Measurements from ENCODE around the gene SLC34A1.
A peak's percentile ranks its signal among the peaks of the same experiment; 100 is the strongest.
"Not testable (repeated sequence)": the region's sequence is repeated elsewhere in the genome, so short reads cannot be mapped to it uniquely, and the experiment has no call there.

SLC34A1 gene

GRCh38 chr5:177414481-177414880 is 30.2 kb downstream of the SLC34A1 start:
- no peak for DNase-seq

DNA sequence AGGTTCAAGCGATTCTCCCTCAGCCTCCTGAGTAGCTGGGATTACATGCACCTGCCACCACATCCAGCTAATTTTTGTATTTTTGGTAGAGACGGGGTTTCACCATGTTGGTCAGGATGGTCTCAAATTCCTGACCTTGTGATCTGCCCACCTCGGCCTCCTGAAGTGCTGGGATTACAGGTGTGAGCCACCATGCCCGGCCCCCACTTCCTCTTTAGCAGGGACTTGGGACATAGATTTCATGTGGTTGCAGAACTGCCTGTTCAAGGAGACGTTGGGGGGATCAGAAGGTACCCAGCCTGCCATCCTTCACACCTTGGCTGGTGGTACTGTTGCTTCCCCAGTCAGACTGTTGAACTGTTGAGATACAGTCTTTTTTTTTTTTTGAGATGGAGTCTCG is 32.8 kb downstream of the SLC34A1 start:
- DNase-seq = not testable (repeated sequence)

- no peak for DNase-seq
Measured at GRCh38 chr5:177419046-177419445, 34.8 kb downstream of the SLC34A1 start.

DNA sequence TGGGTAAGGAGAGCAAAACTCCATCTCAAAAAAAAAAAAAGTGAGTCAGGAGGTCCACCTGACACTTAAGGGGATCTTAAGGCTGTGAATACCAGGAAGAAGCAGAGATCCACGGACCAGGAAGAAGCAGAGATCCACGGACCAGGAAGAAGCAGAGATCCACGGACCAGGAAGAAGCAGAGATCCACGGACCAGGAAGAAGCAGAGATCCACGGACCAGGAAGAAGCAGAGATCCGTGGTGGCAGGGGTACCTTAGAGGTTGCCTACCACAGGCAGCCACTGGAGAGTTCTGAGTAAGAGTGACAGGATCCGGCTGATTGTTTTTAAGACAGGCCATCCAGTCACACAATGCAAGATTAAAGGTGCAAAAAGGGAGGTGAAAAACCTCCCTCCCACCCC is 36.2 kb downstream of the SLC34A1 start:
- DNase-seq = not testable (repeated sequence)

GRCh38 chr5:177421062-177421798 is 37.0 kb downstream of the SLC34A1 start:
- no peak for DNase-seq

- DNase-seq = no peak
Measured at GRCh38 chr5:177423671-177424070, 39.4 kb downstream of the SLC34A1 start.

DNA sequence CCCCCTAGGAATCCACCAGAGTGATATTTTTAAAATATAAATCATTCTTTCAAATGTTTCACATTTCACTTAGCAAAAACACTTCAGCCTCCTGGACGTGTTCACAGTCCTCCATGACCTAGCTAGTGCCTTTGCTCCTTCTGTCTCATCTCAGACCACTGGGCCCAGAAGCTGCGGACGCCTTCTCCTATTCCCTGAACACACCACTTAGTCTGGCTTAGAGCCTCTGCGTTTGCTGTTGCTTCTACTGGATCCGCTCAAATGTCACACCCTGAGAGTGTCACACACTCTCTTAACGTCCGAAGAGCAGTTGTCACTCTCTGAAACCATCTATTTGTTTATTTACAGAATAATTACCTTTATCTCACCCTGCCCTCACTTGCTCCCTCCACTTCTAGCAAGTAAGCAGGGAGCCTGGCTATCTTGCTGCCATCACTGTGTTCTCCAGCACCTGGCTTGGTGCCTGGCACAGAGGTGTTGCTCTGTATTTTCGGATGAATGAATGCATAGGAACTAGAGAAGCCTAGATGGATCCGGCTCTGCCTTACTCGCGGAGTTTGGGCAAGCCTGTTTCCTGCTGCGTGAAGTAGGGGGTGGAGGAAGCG is 41.1 kb downstream of the SLC34A1 start:
- DNase-seq = no peak

DNA sequence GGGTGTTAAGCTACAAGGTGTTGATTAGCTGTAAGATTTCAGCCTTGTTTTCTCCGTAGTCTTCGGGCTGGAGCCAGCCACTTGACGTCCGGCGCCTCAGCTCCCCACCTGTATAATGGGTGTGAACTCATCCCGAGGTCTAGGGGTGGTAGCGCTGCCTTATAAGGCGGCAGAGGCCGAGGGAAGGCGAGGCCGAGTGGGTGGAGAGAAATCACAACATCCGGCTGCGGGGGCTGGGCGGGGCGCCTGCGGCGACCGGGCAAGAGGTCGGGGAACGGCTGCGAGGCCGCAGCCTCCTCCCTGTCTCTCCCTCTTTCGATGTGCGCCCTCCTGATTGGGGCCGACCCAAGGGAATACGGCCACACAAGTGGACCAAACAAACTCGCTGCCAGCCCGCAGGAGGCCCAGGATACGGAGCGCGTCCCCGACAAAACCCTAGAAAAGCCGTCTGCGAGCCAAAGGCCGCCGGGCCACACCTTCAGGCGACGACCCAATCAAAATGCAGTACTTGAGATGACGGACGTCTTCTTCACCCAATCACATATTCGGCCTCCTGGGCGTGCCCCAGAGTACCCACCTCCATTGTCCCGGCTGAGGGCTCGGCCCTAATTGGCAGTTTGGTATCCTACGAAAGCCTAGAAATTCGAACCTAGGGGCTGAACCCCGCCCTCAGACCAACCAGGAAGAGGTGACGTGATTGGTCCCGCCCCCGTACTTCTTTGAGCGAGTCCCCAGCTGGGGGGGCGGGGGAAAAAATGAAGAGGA is 41.7 kb downstream of the SLC34A1 start:
- peak; percentile 100 for DNase-seq

GRCh38 chr5:177426566-177427210 is 42.5 kb downstream of the SLC34A1 start, which contains the start of gene GRK6:
Gene GRK6 (plus strand): TSS chr5:177426676. CDS start chr5:177426846, 170 bp downstream.
- DNase-seq = peak; percentile 54

GRCh38 chr5:177427211-177427822 is 43.1 kb downstream of the SLC34A1 start:
- no peak for DNase-seq

DNA sequence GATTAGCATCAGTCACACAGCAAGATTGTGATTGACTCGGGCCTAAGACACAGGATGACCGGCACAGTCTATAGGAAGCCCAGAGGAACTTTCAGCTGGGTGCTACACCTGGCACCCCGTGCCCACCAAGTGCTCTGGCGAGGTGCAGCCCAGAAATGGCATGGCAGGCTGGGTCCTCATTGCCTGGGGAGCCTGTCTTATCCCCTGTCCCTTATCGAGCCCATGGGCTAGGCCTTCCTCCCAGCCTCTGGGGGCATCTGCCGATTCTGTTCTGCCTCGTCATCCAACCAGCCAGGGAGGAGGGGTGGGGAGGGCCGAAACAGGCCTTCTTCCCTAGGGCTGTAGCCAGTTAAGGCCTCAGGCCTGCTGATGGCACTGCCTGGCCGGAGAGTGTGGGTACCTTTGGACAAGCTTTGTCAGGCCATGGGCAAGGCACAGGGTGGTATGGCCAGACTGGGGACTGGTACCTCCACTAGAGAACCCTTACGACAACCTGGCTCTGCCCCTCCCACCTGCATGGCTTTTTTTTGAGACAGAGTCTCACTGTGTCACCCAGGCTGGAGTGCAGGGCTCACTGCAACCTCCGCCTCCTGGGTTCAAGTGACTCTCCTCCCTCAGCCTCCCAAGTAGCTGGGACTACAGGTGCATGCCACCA is 43.8 kb downstream of the SLC34A1 start:
- no peak for DNase-seq

- no peak for DNase-seq
Measured at GRCh38 chr5:177428574-177429217, 44.5 kb downstream of the SLC34A1 start.

GRCh38 chr5:177429248-177430040 is 45.2 kb downstream of the SLC34A1 start:
- no peak for DNase-seq

DNA sequence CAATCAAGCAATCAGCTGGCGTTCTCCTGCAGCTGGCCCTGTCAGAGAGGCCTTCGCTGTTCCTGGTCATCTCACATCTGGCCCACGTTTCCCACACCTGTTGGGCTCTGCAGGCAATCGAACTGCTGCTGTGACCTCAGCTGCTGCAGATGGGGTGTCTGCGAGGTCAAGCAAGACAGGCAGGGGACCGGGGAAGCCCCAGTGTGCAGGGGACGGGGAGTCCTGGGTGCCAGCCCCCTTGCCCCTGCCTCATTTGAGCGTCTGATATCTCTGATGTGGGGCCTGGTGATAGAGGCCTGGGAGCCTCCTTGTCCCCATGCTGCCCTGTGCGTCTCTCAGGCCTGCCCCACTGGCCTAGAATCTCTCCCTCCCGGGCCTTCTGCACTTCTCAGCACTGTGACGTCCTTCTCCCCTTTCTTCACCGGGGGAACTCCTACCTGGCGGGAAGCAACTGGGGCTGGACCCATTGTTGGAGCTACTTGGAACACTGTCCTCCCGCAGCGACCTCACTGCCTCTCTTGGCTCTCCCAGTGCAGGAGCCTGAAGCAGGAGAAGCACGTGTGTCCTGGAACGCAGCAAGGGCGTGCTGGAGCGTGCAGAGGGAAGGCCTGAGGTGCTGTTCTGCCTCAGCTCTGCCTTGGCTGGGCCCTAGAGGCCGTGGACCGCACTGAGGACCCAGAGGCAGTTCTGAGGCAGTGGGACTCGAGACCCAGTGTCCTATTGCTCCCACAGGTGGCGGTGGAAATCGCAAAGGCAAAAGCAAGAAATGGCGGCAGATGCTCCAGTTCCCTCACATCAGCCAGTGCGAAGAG is 46.1 kb downstream of the SLC34A1 start:
- no peak for DNase-seq

GRCh38 chr5:177430972-177431316 is 46.7 kb downstream of the SLC34A1 start:
- no peak for DNase-seq

DNA sequence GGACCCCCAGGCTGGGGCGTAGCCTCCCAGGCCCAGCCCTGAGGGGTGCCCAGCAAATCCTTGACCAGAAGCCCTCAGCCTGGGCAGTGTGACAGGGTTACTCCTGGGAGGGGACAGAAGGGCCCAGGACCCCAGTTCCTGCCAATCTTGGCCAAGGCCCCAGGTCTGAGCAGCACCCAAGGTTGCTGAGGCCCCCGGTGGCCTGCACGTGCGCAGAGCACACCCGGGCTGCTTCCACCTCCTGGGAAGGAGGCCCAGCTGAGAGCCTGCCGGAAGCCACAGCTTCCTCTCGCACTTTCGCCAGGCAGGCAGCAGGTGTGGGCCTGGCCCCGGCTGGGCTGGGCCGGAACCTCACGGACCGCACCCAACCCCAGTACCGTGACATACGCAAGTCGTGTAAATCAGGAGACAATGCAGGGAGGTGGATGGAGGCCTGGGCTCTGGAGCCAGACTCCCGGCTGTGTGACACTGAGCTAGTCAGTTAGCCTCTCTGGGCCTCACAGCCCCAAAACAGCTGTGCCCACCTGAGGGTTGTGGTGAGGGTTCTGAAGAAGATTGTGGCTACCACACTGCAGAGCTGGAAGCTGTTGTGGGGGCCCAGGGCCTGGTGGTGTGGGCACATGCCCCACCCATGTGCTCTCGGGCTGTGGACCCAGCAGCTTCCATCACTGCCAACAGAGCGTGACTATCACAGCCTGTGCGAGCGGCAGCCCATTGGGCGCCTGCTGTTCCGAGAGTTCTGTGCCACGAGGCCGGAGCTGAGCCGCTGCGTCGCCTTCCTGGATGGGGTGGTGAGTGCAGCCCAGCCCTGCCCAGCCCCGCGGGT is 47.3 kb downstream of the SLC34A1 start:
- no peak for DNase-seq

DNA sequence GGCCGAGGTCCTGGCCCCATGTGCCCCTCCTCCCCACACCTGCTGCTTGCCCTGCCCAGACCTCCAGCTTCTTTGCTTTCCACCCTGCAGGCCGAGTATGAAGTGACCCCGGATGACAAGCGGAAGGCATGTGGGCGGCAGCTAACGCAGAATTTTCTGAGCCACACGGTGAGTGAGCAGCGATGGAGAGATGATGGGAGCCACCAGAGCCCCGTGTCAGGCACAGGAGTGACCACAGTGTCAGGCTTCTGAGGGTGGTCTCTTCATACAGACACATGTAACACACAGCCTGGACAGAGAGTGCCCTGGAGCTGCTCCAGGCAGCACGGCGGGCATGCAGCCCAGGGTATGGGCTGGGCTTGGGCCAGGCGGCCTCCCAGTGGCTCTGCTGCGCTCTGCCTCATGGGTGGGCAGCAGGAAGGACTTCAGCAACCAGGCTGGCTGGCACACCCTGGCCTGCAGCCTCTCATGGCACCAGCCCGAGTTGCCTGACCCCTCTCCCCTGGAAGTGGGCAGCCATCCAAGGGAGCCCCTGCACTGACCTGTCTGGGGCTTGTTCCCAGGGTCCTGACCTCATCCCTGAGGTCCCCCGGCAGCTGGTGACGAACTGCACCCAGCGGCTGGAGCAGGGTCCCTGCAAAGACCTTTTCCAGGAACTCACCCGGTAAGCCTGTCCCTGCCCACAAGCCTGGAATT is 48.1 kb downstream of the SLC34A1 start:
- no peak for DNase-seq

- no peak for DNase-seq
Measured at GRCh38 chr5:177432839-177433657, 48.8 kb downstream of the SLC34A1 start.
